Measurements from ENCODE around the gene RNASE1.

DNA sequence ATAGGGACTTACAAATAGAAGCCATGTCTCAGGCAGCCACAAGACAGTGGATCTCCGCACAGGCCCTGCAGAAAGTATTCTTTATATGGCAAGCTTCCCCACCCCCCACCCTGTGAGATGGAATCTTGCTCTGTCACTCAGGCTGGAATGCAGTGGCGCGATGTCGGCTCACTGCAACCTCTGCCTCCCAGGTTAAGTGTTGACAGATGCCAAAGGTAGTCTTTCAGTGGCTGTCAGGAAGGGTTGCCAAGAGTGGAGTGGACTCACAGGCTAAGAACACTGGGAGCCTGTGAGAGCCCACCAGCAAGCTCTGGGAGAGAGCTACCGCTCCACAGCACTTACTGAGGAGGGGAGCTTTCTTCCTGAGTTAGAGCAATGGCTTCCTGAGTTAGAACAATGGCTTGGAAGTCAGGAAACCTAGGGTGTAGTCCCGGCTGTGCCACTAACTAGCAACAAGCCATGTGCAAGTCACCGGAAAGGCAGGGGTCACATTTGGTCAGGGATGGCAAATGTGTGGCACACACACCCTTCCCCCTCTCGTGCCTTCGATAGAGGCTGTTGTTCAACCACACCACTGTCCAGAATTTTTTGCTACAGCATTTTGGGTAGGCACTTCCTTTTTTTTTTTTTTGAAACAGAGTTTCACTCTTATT lies 2.6 kb downstream of the RNASE1 start:
- TF ChIP-seq POLR2A (IDR thresholded peaks at IDR 0.05; ENCODE audit: extremely low read depth, insufficient read length) (no peak), CTCF (IDR thresholded peaks at IDR 0.05; ENCODE audit: low read depth, low read length) (no peak), MYC (IDR thresholded peaks at IDR 0.05; ENCODE audit: low read depth, low read length) (no peak), MAX (IDR thresholded peaks at IDR 0.05; ENCODE audit: low read depth, low read length) (no peak)

Data from NB4 (cell line).